ENCODE measurements around the gene CEP85L. TPM values are rescaled to one million over a fixed set of nuclear protein-coding genes. Genes with fewer than 3 reads are reported as not detected.

CEP85L gene
- total and polyA plus RNA-seq, 2 of the 4 experiments (the other 2 are of a cell fraction), result 2.3 to 25.6 TPM

GRCh38 chr6:118660218-118660569, 8.8 kb upstream of the CEP85L start:
- BruUV-seq (replicated peaks), result no TSS peak
- no peaks in the 10 kb centered on the region for H3K9me3 ChIP-seq (ENCODE audit: control insufficient read depth, insufficient read depth, low read length)
- no peak overlapping the region for H3K14ac ChIP-seq (replicated peaks; ENCODE audit: low read depth, low read length)
- in situ Hi-C loops (cut with MboI; ENCODE audit: low sequenced_read_pairs) (no loop called here), dilution Hi-C loops (cut with HindIII; ENCODE audit: low sequenced_read_pairs, unreplicated experiment) (no loop called here), intact Hi-C loops (cut with micrococcal nuclease) (no loop called here)
- POLR2A ChIA-PET (ENCODE audit: unreplicated experiment), result no interaction called here
- no peaks in the 10 kb centered on the region; a peak in 1 of 4 replicates for H3K79me1 ChIP-seq (ENCODE audit: low read depth in 1 of 2, low read length in 2 of 2)
- H3K4me1 ChIP-seq (ENCODE audit: control insufficient read depth, insufficient read depth, low read length), result no peaks in the 10 kb centered on the region; the same call in 1 of the 2 replicates
- no peak overlapping the region for H2AK5ac ChIP-seq (ENCODE audit: low read depth, low read length)
- H3K4me2 ChIP-seq (ENCODE audit: low read depth, low read length), result no peak overlapping the region
- no peaks in the 10 kb centered on the region for H3K27me3 ChIP-seq (ENCODE audit: control insufficient read depth, insufficient read depth, low read length)
- no peak overlapping the region for H3K56ac ChIP-seq (ENCODE audit: extremely low read depth, insufficient read depth, low read length)
- no peak overlapping the region for H3K23ac ChIP-seq (ENCODE audit: low read depth, low read length)
- H3K9ac ChIP-seq (ENCODE audit: low read depth, low read length), result no peak overlapping the region
- no peak overlapping the region for H4K8ac ChIP-seq (ENCODE audit: low read depth in 2 of 2, low read length in 2 of 2)
- no peaks in the 10 kb centered on the region for H4K20me1 ChIP-seq (ENCODE audit: insufficient read depth, low read length)
- H3K36me3 ChIP-seq (ENCODE audit: control insufficient read depth, insufficient read depth, low read length), result no peaks in the 10 kb centered on the region
- no peak overlapping the region for H3K18ac ChIP-seq (ENCODE audit: low read depth, low read length)
- TF ChIP-seq ELK1 (IDR thresholded peaks at IDR 0.05; ENCODE audit: borderline replicate concordance, low read depth, low read length), result no peak
- TF ChIP-seq MXI1 (IDR thresholded peaks at IDR 0.05; ENCODE audit: borderline replicate concordance, low read depth, low read length), result no peak
- no peak for TF ChIP-seq MAZ (IDR thresholded peaks at IDR 0.05; ENCODE audit: borderline replicate concordance, low read depth, low read length)
- TF ChIP-seq NFE2L2 (IDR thresholded peaks at IDR 0.05; ENCODE audit: low read depth, low read length), result no peak
- TF ChIP-seq CTCF (conservative IDR thresholded peaks at IDR 0.05; ENCODE audit: low read depth, low read length), result no peak
- no peak for TF ChIP-seq MAFK (IDR thresholded peaks at IDR 0.05; ENCODE audit: low read depth, low read length)
- TF ChIP-seq BHLHE40 (IDR thresholded peaks at IDR 0.05; ENCODE audit: low read depth, low read length), result no peak
- TF ChIP-seq SMC3 (IDR thresholded peaks at IDR 0.05; ENCODE audit: low read depth, low read length), result no peak
- TF ChIP-seq CHD1 (IDR thresholded peaks at IDR 0.05; ENCODE audit: low read depth, low read length), result no peak
- no peak for TF ChIP-seq CEBPB (IDR thresholded peaks at IDR 0.05; ENCODE audit: low read depth, low read length)
- TF ChIP-seq POLR2A (IDR thresholded peaks at IDR 0.05; ENCODE audit: low read depth, low read length), result no peak
- no peak for TF ChIP-seq RCOR1 (IDR thresholded peaks at IDR 0.05; ENCODE audit: insufficient replicate concordance, low read length)
- no peak for TF ChIP-seq RFX5 (IDR thresholded peaks at IDR 0.05; ENCODE audit: low read depth, low read length)
- TF ChIP-seq FOS (IDR thresholded peaks at IDR 0.05; ENCODE audit: low read depth, low read length), result no peak
- TF ChIP-seq USF2 (IDR thresholded peaks at IDR 0.05; ENCODE audit: low read depth, low read length), result no peak
- no peak for TF ChIP-seq RAD21 (IDR thresholded peaks at IDR 0.05; ENCODE audit: low read length)
- H2BK120ac ChIP-seq (ENCODE audit: low read depth, low read length), result no peak overlapping the region
- CTCF ChIA-PET, result no interaction called here
- ATAC-seq (ENCODE audit: low read depth), result no peak
- H2BK5ac ChIP-seq (ENCODE audit: low read depth, low read length, poor library complexity, severe bottlenecking), result no peak overlapping the region
- H3K9me1 ChIP-seq (ENCODE audit: insufficient read depth, low read length), result no peaks in the 10 kb centered on the region; the same call in 1 of the 2 replicates
- H3K27ac ChIP-seq (ENCODE audit: insufficient read depth, low read length), result no peak overlapping the region
- H3K4me3 ChIP-seq (ENCODE audit: insufficient read depth, low read depth, low read length), result no peak overlapping the region
- H3K4ac ChIP-seq (ENCODE audit: low read depth, low read length), result no peak overlapping the region
- no peak overlapping the region for H4K5ac ChIP-seq (ENCODE audit: low read depth, low read length)
- H2BK15ac ChIP-seq (ENCODE audit: low read depth, low read length), result no peak overlapping the region
- no peak overlapping the region for H4K91ac ChIP-seq (ENCODE audit: insufficient read depth, low read depth, low read length)
- no peak overlapping the region for H2AFZ ChIP-seq (replicated peaks; ENCODE audit: low read length, poor library complexity)
- no peak overlapping the region for H2BK20ac ChIP-seq (ENCODE audit: low read depth, low read length)
- no peak for DNase-seq
- H2AK9ac ChIP-seq (replicated peaks; ENCODE audit: low read depth, low read length, poor library complexity), result no peak overlapping the region
